Progenitor cell of endocrine pancreas (in vitro differentiated cells): ENCODE data around the gene ALDOC. TPM values are rescaled to one million over a fixed set of nuclear protein-coding genes. Genes with fewer than 3 reads are reported as not detected.

Experiments
- DNase-seq: peaks from one replicate; pipeline ENCODE4 v3.0.0; 2021; ENCODE audit warnings: low spot score; ENCODE audit not compliant: unreplicated experiment
- H3K27ac Mint-ChIP-seq: 2 replicates; pipeline ENCODE4 v1.8.0; 2021; ENCODE audit warnings: mild to moderate bottlenecking, moderate library complexity, mixed read lengths
- H3K27me3 Mint-ChIP-seq: 2 replicates; pipeline ENCODE4 v1.8.0; 2021; ENCODE audit warnings: mixed read lengths
- H3K36me3 Mint-ChIP-seq: 2 replicates; pipeline ENCODE4 v1.8.0; 2022; ENCODE audit warnings: mixed read lengths; ENCODE audit not compliant: insufficient read depth
- H3K4me1 Mint-ChIP-seq: 2 replicates; pipeline ENCODE4 v1.8.0; 2021; ENCODE audit warnings: low read depth, mixed read lengths
- H3K4me3 Mint-ChIP-seq: 2 replicates; pipeline ENCODE4 v1.8.0; 2021; ENCODE audit warnings: low read depth, mild to moderate bottlenecking, moderate library complexity, mixed read lengths
- H3K9me3 Mint-ChIP-seq: 2 replicates; pipeline ENCODE4 v1.8.0; 2021; ENCODE audit warnings: low read depth, mixed read lengths
- CTCF ChIP-seq: fragments of 200-600 bp; sonication (generic); IDR thresholded peaks from one replicate; pipeline ENCODE4 v1.5.0; 2021; ENCODE audit warnings: antibody characterized with exemption, mild to moderate bottlenecking; ENCODE audit not compliant: unreplicated experiment
- total RNA-seq: library from RNA; stranded (reverse); gene quantifications from 2 replicates; pipeline ENCODE4 v1.2.1, GENCODE V29; 2021

Gene ALDOC
- total RNA-seq, 1 donor from 2014 or later = 4.8 TPM

- no peak for TF ChIP-seq CTCF
- Mint-ChIP-seq H3K4me1 (no peaks in the 10 kb centered on the region), H3K36me3 (no peaks in the 10 kb centered on the region), H3K9me3 (no peaks in the 10 kb centered on the region), H3K27me3 (peaks cover 16% of the 10 kb centered on the region), H3K27ac (no peak overlapping the region), H3K4me3 (no peak overlapping the region)
- DNase-seq = no peak
Observed at GRCh38 chr17:28534740-28535375, 41.8 kb downstream of the ALDOC start.

GRCh38 chr17:28533091-28533807 is 43.4 kb downstream of the ALDOC start:
- H3K4me1 Mint-ChIP-seq = no peaks in the 10 kb centered on the region
- H3K27ac Mint-ChIP-seq = no peak overlapping the region
- no peaks in the 10 kb centered on the region for H3K36me3 Mint-ChIP-seq
- no peaks in the 10 kb centered on the region for H3K9me3 Mint-ChIP-seq
- DNase-seq = no peak
- TF ChIP-seq CTCF = no peak
- H3K27me3 Mint-ChIP-seq = peaks cover 15% of the 10 kb centered on the region
- H3K4me3 Mint-ChIP-seq = no peak overlapping the region

GRCh38 chr17:28532050-28532960 is 44.4 kb downstream of the ALDOC start:
- DNase-seq = no peak
- Mint-ChIP-seq H3K36me3 (no peaks in the 10 kb centered on the region), H3K27me3 (peaks cover 6% of the 10 kb centered on the region), H3K4me1 (no peaks in the 10 kb centered on the region), H3K27ac (no peak overlapping the region), H3K4me3 (no peak overlapping the region), H3K9me3 (no peaks in the 10 kb centered on the region)
- no peak for TF ChIP-seq CTCF

GRCh38 chr17:28530926-28531325 is 45.8 kb downstream of the ALDOC start:
- DNase-seq = no peak
- TF ChIP-seq CTCF = no peak
- no peak overlapping the region for H3K4me3 Mint-ChIP-seq
- H3K4me1 Mint-ChIP-seq = no peaks in the 10 kb centered on the region
- H3K36me3 Mint-ChIP-seq = no peaks in the 10 kb centered on the region
- no peaks in the 10 kb centered on the region for H3K9me3 Mint-ChIP-seq
- H3K27ac Mint-ChIP-seq = no peak overlapping the region
- peaks cover 6% of the 10 kb centered on the region for H3K27me3 Mint-ChIP-seq

GRCh38 chr17:28530250-28530649 is 46.4 kb downstream of the ALDOC start:
- no peak for TF ChIP-seq CTCF
- Mint-ChIP-seq H3K27me3 (peaks cover 6% of the 10 kb centered on the region), H3K4me1 (peaks cover 6% of the 10 kb centered on the region), H3K4me3 (no peak overlapping the region), H3K9me3 (no peaks in the 10 kb centered on the region), H3K27ac (no peak overlapping the region), H3K36me3 (no peaks in the 10 kb centered on the region)
- no peak for DNase-seq
